ENCODE results near the gene GPR180.

The GPR180 gene

GRCh38 chr13:94595001-94595949 lies 6.4 kb upstream of the GPR180 start:
- TF ChIP-seq CTCF (IDR thresholded peaks at IDR 0.05; ENCODE audit: low read depth, low read length, missing control alignments): no peak
- peak overlapping the region; percentile 81 for H3K4me3 ChIP-seq (replicated peaks; ENCODE audit: low read depth, low read length)
- no peak for DNase-seq (ENCODE audit: extremely low read depth, low read depth)

DNA sequence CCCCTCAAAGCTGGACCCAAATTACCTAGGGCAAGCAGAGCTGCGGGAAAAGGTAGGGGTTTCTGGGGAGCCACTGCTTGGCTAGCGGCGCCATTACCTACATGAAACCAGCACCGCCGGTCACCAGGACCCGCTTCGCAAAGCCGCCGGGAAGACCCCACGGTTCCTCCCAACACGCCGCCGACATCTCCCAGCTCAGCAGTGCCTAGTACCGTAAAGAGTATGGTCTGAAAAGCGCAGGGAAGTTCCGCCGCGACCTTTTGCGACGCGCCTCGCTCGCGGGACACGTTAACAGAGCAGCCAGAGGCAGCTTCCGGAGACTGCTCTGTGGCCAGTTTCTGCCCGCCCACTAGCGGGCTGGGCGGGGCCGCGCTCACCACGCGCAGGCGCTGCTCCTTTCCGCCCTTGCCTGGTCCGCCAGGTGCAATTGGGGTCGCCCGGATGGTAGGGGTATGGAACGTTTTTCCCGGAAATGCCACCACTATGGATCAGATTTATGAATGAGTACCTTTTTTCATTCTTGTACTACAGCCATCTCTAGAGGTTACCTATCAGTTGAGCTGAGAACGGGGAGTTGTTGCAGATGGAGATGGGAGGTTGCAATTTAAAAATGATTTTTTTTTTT lies 5.6 kb upstream of the GPR180 start, which contains the start of gene TGDS:
Gene TGDS, minus strand, starts transcription at position 203 of the 625 bp plus-strand sequence. Its CDS starts 16 bp downstream, at position 187.
- peak within 1 kb of the TSS; percentile 81 for H3K4me3 ChIP-seq (replicated peaks; ENCODE audit: low read depth, low read length)
- TF ChIP-seq CTCF (IDR thresholded peaks at IDR 0.05; ENCODE audit: low read depth, low read length, missing control alignments): no peak
- DNase-seq (ENCODE audit: extremely low read depth, low read depth): peak; percentile 86

- no peak for DNase-seq (ENCODE audit: extremely low read depth, low read depth)
- peak overlapping the region; percentile 81 for H3K4me3 ChIP-seq (replicated peaks; ENCODE audit: low read depth, low read length)
- TF ChIP-seq CTCF (IDR thresholded peaks at IDR 0.05; ENCODE audit: low read depth, low read length, missing control alignments): no peak
Measured at GRCh38 chr13:94596575-94596971, 5.1 kb upstream of the GPR180 start.

DNA sequence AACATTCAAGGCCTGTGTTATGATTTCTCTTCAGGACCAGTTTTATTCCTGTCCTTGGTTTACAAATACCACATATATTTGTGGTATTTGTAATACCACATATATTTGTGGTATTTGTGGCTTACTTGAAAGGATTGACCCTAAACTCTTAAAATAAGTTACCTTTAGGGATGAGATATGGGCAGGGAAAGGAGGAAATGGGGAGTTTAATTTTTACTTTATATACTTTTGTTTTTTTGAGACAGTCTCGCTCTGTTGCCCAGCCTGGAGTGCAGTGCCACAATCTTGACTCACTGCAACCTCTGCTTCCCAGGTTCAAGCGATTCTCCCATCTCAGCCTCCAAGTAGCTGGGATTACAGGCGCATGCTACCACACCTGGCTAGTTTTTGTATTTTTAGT lies 3.4 kb upstream of the GPR180 start:
- TF ChIP-seq CTCF (IDR thresholded peaks at IDR 0.05; ENCODE audit: low read depth, low read length, missing control alignments): no peak
- no peak for DNase-seq (ENCODE audit: extremely low read depth, low read depth)
- H3K4me3 ChIP-seq (replicated peaks; ENCODE audit: low read depth, low read length): no peak overlapping the region

GRCh38 chr13:94599877-94600276 lies 1.8 kb upstream of the GPR180 start:
- no peak for TF ChIP-seq CTCF (IDR thresholded peaks at IDR 0.05; ENCODE audit: low read depth, low read length, missing control alignments)
- DNase-seq (ENCODE audit: extremely low read depth, low read depth): no peak

DNA sequence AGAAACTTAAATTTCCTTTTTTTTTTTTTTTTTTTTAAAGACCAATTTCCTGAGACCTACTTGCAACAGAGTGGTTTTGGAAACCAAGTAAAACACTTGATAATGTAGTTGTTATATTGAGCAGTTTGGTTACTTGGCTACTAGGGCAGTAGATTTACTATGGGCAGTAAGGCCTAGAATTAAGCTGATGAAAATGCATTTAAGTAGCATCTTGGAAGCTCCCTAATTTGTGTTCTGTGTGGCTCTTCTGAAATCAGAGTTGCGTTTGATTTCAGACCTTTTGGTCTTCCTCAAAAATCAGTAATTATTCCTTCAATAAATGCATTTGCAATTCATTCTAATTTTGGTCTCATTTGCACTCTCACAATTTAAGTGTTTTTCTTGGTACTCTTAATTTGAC lies 810 bp downstream of the GPR180 start:
- peak overlapping the region; percentile 69 for H3K4me3 ChIP-seq (replicated peaks; ENCODE audit: low read depth, low read length)
- DNase-seq (ENCODE audit: extremely low read depth, low read depth): no peak
- no peak for TF ChIP-seq CTCF (IDR thresholded peaks at IDR 0.05; ENCODE audit: low read depth, low read length, missing control alignments)

More at GRCh38 chr13:94599877-94600276, 1.8 kb upstream of the GPR180 start:
- H3K4me3 ChIP-seq (replicated peaks; ENCODE audit: low read depth, low read length): no peak overlapping the region

Data from HFF-Myc (cell line).